GM23248 (cell line): ENCODE results near the gene CCDC34.

ENCODE experiments used
- EZH2 ChIP-seq: fragments of 200-600 bp; sonication (generic); IDR thresholded peaks from 2 replicates; pipeline ENCODE4 v1.6.1; 2018; ENCODE audit warnings: antibody characterized with exemption, mild to moderate bottlenecking; ENCODE audit not compliant: insufficient read depth, poor library complexity, severe bottlenecking
- EZH2phosphoT487 ChIP-seq: fragments of 200-600 bp; sonication (generic); IDR thresholded peaks from 2 replicates; pipeline ENCODE4 v1.6.1; 2018; ENCODE audit warnings: antibody characterized with exemption, moderate library complexity, mild to moderate bottlenecking, low read depth; ENCODE audit not compliant: insufficient read depth

DNA sequence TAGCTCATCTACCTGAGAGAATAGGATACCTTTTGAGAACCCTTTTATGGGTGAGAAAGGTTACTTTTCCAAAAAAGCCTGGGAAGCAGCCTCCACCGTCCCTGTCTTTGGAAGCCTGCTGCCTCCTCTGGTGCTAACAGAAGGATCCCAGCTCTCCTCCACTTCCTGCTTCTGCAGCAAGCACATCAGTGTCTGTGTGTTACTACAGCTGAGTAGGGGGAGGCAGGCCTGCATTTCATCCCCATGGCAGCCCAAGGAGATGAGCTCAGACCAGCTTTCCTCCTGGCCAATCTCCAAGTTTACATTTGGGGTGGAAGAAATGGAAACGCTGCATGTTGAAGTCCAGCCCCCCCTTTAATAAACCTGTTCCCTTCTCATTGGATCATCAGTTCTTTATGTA is 7.4 kb upstream of the CCDC34 start:
- TF ChIP-seq EZH2phosphoT487 = no peak
- TF ChIP-seq EZH2 = no peak
